ENCODE results near the gene KLHL29.

KLHL29 gene

DNA sequence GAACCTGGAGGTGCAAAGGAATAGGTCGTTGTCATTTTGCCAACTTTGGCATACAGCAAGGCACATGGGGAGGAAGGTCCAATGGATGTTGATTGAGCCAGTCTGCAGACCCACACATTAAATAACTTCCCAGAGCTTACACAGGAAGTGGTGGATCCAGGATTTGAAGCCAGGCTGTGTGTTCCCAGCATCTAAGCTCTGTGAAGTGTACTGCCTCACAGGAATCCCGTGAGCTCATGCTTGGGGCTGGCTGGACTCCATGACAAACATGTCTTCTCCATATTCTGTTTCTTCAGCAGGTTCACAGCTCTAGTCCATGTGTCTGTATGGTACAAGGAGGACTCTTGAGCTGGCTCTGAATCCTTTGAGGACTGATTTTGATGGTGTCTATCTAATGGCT, 63.9 kb downstream of the KLHL29 start:
- no peaks in the 10 kb centered on the region for H3K9me3 ChIP-seq (ENCODE audit: insufficient read depth, low read length, severe bottlenecking)
- peaks cover 16% of the 10 kb centered on the region for H3K27me3 ChIP-seq (ENCODE audit: insufficient read depth, low read length, poor library complexity)
- DNase-seq (no peak), ATAC-seq (ENCODE audit: insufficient read depth, low read depth) (no peak)
- no peaks in the 10 kb centered on the region for H3K36me3 ChIP-seq (ENCODE audit: insufficient read depth, low read length)
- no peak overlapping the region for H3K9ac ChIP-seq (ENCODE audit: low read depth, low read length)
- H3K4me2 ChIP-seq (ENCODE audit: insufficient read depth, low read length): no peak overlapping the region
- peaks cover 20% of the 10 kb centered on the region for H3K4me1 ChIP-seq (ENCODE audit: insufficient read depth, low read length)
- peaks cover 30% of the 10 kb centered on the region for H4K20me1 ChIP-seq (ENCODE audit: insufficient read depth, low read length)
- no peak overlapping the region for H3K4me3 ChIP-seq (ENCODE audit: low read depth in 1 of 2, low read length in 2 of 2)
- TF ChIP-seq, protein P1, sequence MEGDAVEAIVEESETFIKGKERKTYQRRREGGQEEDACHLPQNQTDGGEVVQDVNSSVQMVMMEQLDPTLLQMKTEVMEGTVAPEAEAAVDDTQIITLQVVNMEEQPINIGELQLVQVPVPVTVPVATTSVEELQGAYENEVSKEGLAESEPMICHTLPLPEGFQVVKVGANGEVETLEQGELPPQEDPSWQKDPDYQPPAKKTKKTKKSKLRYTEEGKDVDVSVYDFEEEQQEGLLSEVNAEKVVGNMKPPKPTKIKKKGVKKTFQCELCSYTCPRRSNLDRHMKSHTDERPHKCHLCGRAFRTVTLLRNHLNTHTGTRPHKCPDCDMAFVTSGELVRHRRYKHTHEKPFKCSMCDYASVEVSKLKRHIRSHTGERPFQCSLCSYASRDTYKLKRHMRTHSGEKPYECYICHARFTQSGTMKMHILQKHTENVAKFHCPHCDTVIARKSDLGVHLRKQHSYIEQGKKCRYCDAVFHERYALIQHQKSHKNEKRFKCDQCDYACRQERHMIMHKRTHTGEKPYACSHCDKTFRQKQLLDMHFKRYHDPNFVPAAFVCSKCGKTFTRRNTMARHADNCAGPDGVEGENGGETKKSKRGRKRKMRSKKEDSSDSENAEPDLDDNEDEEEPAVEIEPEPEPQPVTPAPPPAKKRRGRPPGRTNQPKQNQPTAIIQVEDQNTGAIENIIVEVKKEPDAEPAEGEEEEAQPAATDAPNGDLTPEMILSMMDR (IDR thresholded peaks at IDR 0.05; ENCODE audit: borderline replicate concordance, extremely low read depth, low read length, poor library complexity, severe bottlenecking): no peak
- H2AFZ ChIP-seq (ENCODE audit: low read depth, low read length): no peak overlapping the region
- no peak overlapping the region for H3K27ac ChIP-seq (ENCODE audit: low read length)
- H3K79me2 ChIP-seq (ENCODE audit: insufficient read depth, low read length): no peaks in the 10 kb centered on the region

GRCh38 chr2:23449413-23449812, 64.4 kb downstream of the KLHL29 start:
- no peak overlapping the region for H2AFZ ChIP-seq (ENCODE audit: low read depth, low read length)
- H3K36me3 ChIP-seq (ENCODE audit: insufficient read depth, low read length): no peaks in the 10 kb centered on the region
- DNase-seq: no peak
- no peak overlapping the region for H3K27ac ChIP-seq (ENCODE audit: low read length)
- no peaks in the 10 kb centered on the region for H3K79me2 ChIP-seq (ENCODE audit: insufficient read depth, low read length)
- H3K9me3 ChIP-seq (ENCODE audit: insufficient read depth, low read length, severe bottlenecking): no peaks in the 10 kb centered on the region
- H3K9ac ChIP-seq (ENCODE audit: low read depth, low read length): no peak overlapping the region
- peaks cover 16% of the 10 kb centered on the region for H3K27me3 ChIP-seq (ENCODE audit: insufficient read depth, low read length, poor library complexity)
- no peak overlapping the region for H3K4me3 ChIP-seq (ENCODE audit: low read depth in 1 of 2, low read length in 2 of 2)
- H3K4me2 ChIP-seq (ENCODE audit: insufficient read depth, low read length): no peak overlapping the region
- no peak for ATAC-seq (ENCODE audit: insufficient read depth, low read depth)
- H4K20me1 ChIP-seq (ENCODE audit: insufficient read depth, low read length): peaks cover 33% of the 10 kb centered on the region
- H3K4me1 ChIP-seq (ENCODE audit: insufficient read depth, low read length): peaks cover 25% of the 10 kb centered on the region
- TF ChIP-seq EZH2 (IDR thresholded peaks at IDR 0.05; ENCODE audit: borderline replicate concordance, low read depth, low read length, severe bottlenecking): no peak
- TF ChIP-seq, protein P1 (IDR thresholded peaks at IDR 0.05; ENCODE audit: borderline replicate concordance, extremely low read depth, low read length, poor library complexity, severe bottlenecking): no peak

DNA sequence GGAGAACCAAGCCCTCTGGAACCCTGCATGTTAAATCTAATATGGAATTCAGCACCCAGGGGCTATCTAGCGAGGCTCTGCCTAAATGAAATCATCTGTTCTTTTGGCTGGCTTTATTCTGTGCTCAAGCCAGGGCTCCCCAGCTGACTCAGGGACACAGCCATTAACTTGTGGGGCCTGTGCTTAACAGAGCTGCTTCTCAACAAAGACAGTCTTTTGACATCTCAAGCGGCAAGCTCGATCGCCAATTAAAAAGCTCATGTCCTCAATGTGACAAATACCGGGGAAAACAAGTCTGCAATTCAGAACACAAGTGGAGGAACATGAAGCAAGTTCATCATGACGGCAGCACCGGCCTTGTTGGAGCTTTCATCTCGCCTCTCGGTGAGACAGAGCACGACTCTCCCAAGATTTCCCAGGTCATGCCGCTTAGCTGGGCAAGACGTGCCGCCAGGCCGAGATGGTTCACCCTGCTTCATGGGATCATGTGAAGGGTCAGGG, 64.9 kb downstream of the KLHL29 start:
- TF ChIP-seq EZH2 (IDR thresholded peaks at IDR 0.05; ENCODE audit: borderline replicate concordance, low read depth, low read length, severe bottlenecking): no peak
- TF ChIP-seq, protein P1 (IDR thresholded peaks at IDR 0.05; ENCODE audit: borderline replicate concordance, extremely low read depth, low read length, poor library complexity, severe bottlenecking): no peak
- Histone ChIP-seq H3K4me2 (ENCODE audit: insufficient read depth, low read length) (no peak overlapping the region), H3K9ac (ENCODE audit: low read depth, low read length) (no peak overlapping the region), H3K27ac (ENCODE audit: low read length) (no peak overlapping the region), H2AFZ (ENCODE audit: low read depth, low read length) (no peak overlapping the region), H3K4me1 (ENCODE audit: insufficient read depth, low read length) (peaks cover 29% of the 10 kb centered on the region), H4K20me1 (ENCODE audit: insufficient read depth, low read length) (peaks cover 33% of the 10 kb centered on the region), H3K9me3 (ENCODE audit: insufficient read depth, low read length, severe bottlenecking) (no peaks in the 10 kb centered on the region), H3K27me3 (ENCODE audit: insufficient read depth, low read length, poor library complexity) (peaks cover 16% of the 10 kb centered on the region), H3K36me3 (ENCODE audit: insufficient read depth, low read length) (no peaks in the 10 kb centered on the region), H3K4me3 (ENCODE audit: low read depth in 1 of 2, low read length in 2 of 2) (no peak overlapping the region), H3K79me2 (ENCODE audit: insufficient read depth, low read length) (no peaks in the 10 kb centered on the region)
- ATAC-seq (ENCODE audit: insufficient read depth, low read depth) (no peak), DNase-seq (no peak)

- Histone ChIP-seq H3K4me1 (ENCODE audit: insufficient read depth, low read length) (peaks cover 27% of the 10 kb centered on the region), H3K79me2 (ENCODE audit: insufficient read depth, low read length) (no peaks in the 10 kb centered on the region), H3K27me3 (ENCODE audit: insufficient read depth, low read length, poor library complexity) (peaks cover 11% of the 10 kb centered on the region), H3K36me3 (ENCODE audit: insufficient read depth, low read length) (no peaks in the 10 kb centered on the region), H3K4me2 (ENCODE audit: insufficient read depth, low read length) (no peak overlapping the region), H2AFZ (ENCODE audit: low read depth, low read length) (no peak overlapping the region), H4K20me1 (ENCODE audit: insufficient read depth, low read length) (peaks cover 35% of the 10 kb centered on the region), H3K9ac (ENCODE audit: low read depth, low read length) (no peak overlapping the region), H3K9me3 (ENCODE audit: insufficient read depth, low read length, severe bottlenecking) (no peaks in the 10 kb centered on the region), H3K27ac (ENCODE audit: low read length) (no peak overlapping the region), H3K4me3 (ENCODE audit: low read depth in 1 of 2, low read length in 2 of 2) (no peak overlapping the region)
- TF ChIP-seq, protein P1 (IDR thresholded peaks at IDR 0.05; ENCODE audit: borderline replicate concordance, extremely low read depth, low read length, poor library complexity, severe bottlenecking): no peak
- TF ChIP-seq EZH2 (IDR thresholded peaks at IDR 0.05; ENCODE audit: borderline replicate concordance, low read depth, low read length, severe bottlenecking): no peak
- DNase-seq (no peak), ATAC-seq (ENCODE audit: insufficient read depth, low read depth) (no peak)
These were observed 67.4 kb downstream of the KLHL29 start for GRCh38 chr2:23452372-23452771.

Measured in DND-41 (cell line).